Kidney (tissue), 2 donors: Measurements from ENCODE around the gene PSTPIP2. TPM values are rescaled to one million over a fixed set of nuclear protein-coding genes. Genes with fewer than 3 reads are reported as not detected.

ENCODE experiments used
- polyA plus RNA-seq: library from polyadenylated mRNA; stranded (reverse); fragments of 350-450 nt; fragmentation: Illumina TruSeq; extraction: RNeasy Lipid Tissue Mini Kit (QIAGEN cat#74804); gene quantifications from one replicate; pipeline ENCODE4 v1.2.3, GENCODE V29; 2014; ENCODE audit warnings: low read depth, low replicate concordance; ENCODE audit not compliant: insufficient read depth
- total RNA-seq: library from RNA; stranded (reverse); fragmentation: NEBNext Ultra II Directional; extraction: Animal tissue kit (Norgen Biotek cat#: 25700); gene quantifications from one replicate; pipeline ENCODE4 v1.2.1, GENCODE V29; 2021
- donor health status: DM: yes; HTN: yes; CAD: no.

PSTPIP2 gene
- total and polyA plus RNA-seq, 2 donors from 2014 or later: 1.3 to 11.1 TPM

Other genes starting within 250 kb of the PSTPIP2 start
- 1.2 TPM for gene SIGLEC15, start 246.6 kb downstream of the PSTPIP2 start, total RNA-seq
- gene SIGLEC15, start 246.6 kb downstream of the PSTPIP2 start, polyA plus RNA-seq: not detected
- gene EPG5, start 104.9 kb downstream of the PSTPIP2 start, total RNA-seq: 32.5 TPM
- gene EPG5, start 104.9 kb downstream of the PSTPIP2 start, polyA plus RNA-seq: 4.8 TPM
- gene ATP5F1A, start 26.0 kb upstream of the PSTPIP2 start, total RNA-seq: 417 TPM
- gene ATP5F1A, start 26.0 kb upstream of the PSTPIP2 start, polyA plus RNA-seq: 1,054 TPM
- gene HAUS1, start 32.1 kb upstream of the PSTPIP2 start, total RNA-seq: 18.6 TPM
- 22.2 TPM for gene HAUS1, start 32.1 kb upstream of the PSTPIP2 start, polyA plus RNA-seq